Testis (tissue), 3 donors: ENCODE data around the gene FKBP3. TPM values are rescaled to one million over a fixed set of nuclear protein-coding genes. Genes with fewer than 3 reads are reported as not detected.
"Not testable (repeated sequence)": the region's sequence is repeated elsewhere in the genome, so short reads cannot be mapped to it uniquely, and the experiment has no call there.

Source experiments
- DNase-seq: peaks from one replicate; pipeline ENCODE4 v3.0.0-alpha.2; 2019
- H3K27ac ChIP-seq, 2 donors: fragments of 200-600 bp; sonication (generic); one replicate each; pipeline ENCODE4 v1.5.1; 2019
- H3K27me3 ChIP-seq: fragments of 200-600 bp; sonication (generic); one replicate; pipeline ENCODE4 v1.5.1; 2019
- H3K36me3 ChIP-seq: fragments of 200-600 bp; sonication (generic); one replicate; pipeline ENCODE4 v1.5.1; 2017; ENCODE audit warnings: low read depth; ENCODE audit errors: missing control alignments
- H3K4me1 ChIP-seq: fragments of 200-600 bp; sonication (generic); one replicate; pipeline ENCODE4 v1.5.1; 2019
- H3K4me3 ChIP-seq, 2 donors: fragments of 200-600 bp; sonication (generic); one replicate each; pipeline ENCODE4 v1.5.1; 2017 to 2019
- H3K9me3 ChIP-seq: fragments of 200-600 bp; sonication (generic); one replicate; pipeline ENCODE4 v1.5.1; 2017
- POLR2A ChIP-seq: fragments of 450-650 bp; IDR thresholded peaks from one replicate; pipeline ENCODE4 v1.6.1; 2017; ENCODE audit warnings: antibody characterized with exemption, mild to moderate bottlenecking, moderate library complexity
- WGBS, 2 donors: methylation state at CpG; one replicate each; pipeline ENCODE4 v1.1.5; 2018; 5-methylcytosine and 5-hydroxymethylcytosine counted together
- intact Hi-C: fragments of 100-400 bp; cut with DNase I; formaldehyde crosslinking; loops from one replicate; pipeline ENCODE4 v1.15.1; 2023; ENCODE audit warnings: low total_unique reads
- polyA plus RNA-seq: library from polyadenylated mRNA; stranded (reverse); fragments of 350-450 nt; fragmentation: Illumina TruSeq; extraction: RNeasy Lipid Tissue Mini Kit (QIAGEN cat#74804); gene quantifications from one replicate; pipeline ENCODE4 v1.2.3, GENCODE V29; 2014; ENCODE audit warnings: low read depth, low replicate concordance; ENCODE audit not compliant: insufficient read depth
- total RNA-seq, 2 donors: library from RNA; depleted of rRNA; stranded (reverse); fragments of >200 nt; gene quantifications; one replicate each; pipeline ENCODE4 v1.2.3, GENCODE V29; 2016
- TF ChIP-seq, protein P1 (sequence below), 3 experiments: fragments of 450-650 bp in 2 of 3; fragments of 200-600 bp in 1 of 3; sonication (generic) in 1 of 3; IDR thresholded peaks; one replicate each; pipeline ENCODE4 v1.5.1; 2016 to 2019; ENCODE audit warnings: antibody characterized with exemption in 3 of 3, mild to moderate bottlenecking in 2 of 3, moderate library complexity in 1 of 3

The FKBP3 gene
- total and polyA plus RNA-seq, 3 donors from 2014 or later, result 60.8 to 73.5 (median 65.0) TPM

DNA sequence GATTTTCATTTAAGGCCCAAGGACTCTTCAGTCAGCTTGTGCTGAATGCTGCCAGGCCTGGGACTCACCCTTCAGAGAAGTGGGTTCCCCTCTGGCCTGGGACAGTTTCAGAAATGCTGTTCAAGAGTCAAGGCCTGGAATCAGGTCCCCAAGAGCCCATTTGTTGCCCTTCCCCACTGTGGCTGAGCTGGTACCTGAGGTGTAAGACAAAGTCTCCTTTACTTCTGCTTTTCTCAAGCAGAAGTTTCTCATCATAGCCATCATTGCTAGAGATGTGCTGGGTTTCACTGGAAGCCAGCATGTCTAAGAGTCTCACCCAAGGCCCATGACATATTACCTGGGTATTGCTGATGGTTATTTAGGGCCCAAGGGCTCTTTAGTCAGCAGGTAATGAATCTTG is 10.4 kb upstream of the FKBP3 start:
- Histone ChIP-seq H3K4me1 (no peaks in the 10 kb centered on the region), H3K9me3 (no peaks in the 10 kb centered on the region), H3K36me3 (no peaks in the 10 kb centered on the region), H3K27ac (no peak overlapping the region), H3K27me3 (no peaks in the 10 kb centered on the region), H3K4me3 (no peak overlapping the region)
- TF ChIP-seq POLR2A, result no peak
- TF ChIP-seq, protein P1, sequence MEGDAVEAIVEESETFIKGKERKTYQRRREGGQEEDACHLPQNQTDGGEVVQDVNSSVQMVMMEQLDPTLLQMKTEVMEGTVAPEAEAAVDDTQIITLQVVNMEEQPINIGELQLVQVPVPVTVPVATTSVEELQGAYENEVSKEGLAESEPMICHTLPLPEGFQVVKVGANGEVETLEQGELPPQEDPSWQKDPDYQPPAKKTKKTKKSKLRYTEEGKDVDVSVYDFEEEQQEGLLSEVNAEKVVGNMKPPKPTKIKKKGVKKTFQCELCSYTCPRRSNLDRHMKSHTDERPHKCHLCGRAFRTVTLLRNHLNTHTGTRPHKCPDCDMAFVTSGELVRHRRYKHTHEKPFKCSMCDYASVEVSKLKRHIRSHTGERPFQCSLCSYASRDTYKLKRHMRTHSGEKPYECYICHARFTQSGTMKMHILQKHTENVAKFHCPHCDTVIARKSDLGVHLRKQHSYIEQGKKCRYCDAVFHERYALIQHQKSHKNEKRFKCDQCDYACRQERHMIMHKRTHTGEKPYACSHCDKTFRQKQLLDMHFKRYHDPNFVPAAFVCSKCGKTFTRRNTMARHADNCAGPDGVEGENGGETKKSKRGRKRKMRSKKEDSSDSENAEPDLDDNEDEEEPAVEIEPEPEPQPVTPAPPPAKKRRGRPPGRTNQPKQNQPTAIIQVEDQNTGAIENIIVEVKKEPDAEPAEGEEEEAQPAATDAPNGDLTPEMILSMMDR (IDR thresholded peaks at IDR 0.05), result no peak
- DNase-seq, result no peak
- intact Hi-C loops, result no loop called here

DNA sequence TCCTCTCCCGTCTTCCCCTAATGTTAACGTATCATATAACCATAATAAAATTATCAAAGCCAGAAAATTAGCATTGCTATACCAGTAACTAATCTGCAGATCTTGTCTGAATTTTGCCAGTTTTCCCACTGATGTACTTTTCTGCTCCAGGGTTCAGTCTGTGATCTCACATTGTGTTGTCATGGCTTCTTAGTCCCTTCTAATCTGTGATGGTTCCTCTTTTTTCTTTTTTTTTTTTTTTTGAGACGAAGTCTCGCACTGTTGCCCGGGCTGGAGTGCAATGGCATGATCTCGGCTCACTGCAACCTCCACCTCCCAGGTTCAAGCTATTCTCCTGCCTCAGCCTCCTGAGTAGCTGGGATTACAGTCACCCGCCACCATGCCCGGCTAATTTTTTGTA is 7.8 kb upstream of the FKBP3 start:
- H3K27me3 ChIP-seq, H3K27ac ChIP-seq, DNase-seq, H3K9me3 ChIP-seq, H3K4me1 ChIP-seq, H3K4me3 ChIP-seq, intact Hi-C loops, H3K36me3 ChIP-seq: not testable (repeated sequence)
- WGBS, 2 donors, result 91 to 92% methylated on average over 8 of the region's 8 CpGs

DNA sequence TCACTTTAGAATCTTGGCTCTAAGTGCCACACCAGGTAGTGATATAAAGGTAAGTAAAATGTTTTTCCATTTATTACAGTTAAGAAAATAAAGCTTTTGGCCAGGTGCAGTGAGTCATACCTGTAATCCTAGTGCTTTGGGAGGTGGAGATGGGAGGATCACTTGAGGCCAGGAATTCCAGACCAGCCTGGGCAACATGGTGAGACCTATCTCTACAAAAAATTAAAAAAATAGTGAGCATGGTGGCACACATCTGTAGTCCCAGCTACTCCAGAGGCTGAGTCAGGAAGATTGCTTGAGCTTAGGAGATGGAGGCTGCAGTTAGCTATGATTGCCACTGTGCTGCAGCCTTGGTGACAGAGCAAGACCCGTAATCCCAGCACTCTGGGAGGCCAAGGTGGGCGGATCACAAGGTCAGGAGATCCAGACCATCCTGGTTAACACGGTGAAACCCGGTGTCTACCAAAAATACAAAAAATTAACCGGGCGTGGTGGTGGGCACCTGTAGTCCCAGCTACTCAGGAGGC is 6.4 kb upstream of the FKBP3 start:
- H3K27ac ChIP-seq, result no peak overlapping the region
- 76 to 79% methylated on average over 6 of the region's 6 CpGs for WGBS, 2 donors
- H3K36me3 ChIP-seq, result no peaks in the 10 kb centered on the region
- TF ChIP-seq, protein P1 (IDR thresholded peaks at IDR 0.05), result no peak
- TF ChIP-seq POLR2A, result no peak
- no peak for DNase-seq
- no peak overlapping the region for H3K4me3 ChIP-seq
- intact Hi-C loops, result no loop called here
- H3K9me3 ChIP-seq, result no peaks in the 10 kb centered on the region
- no peaks in the 10 kb centered on the region for H3K27me3 ChIP-seq
- H3K4me1 ChIP-seq, result peaks cover 6% of the 10 kb centered on the region

DNA sequence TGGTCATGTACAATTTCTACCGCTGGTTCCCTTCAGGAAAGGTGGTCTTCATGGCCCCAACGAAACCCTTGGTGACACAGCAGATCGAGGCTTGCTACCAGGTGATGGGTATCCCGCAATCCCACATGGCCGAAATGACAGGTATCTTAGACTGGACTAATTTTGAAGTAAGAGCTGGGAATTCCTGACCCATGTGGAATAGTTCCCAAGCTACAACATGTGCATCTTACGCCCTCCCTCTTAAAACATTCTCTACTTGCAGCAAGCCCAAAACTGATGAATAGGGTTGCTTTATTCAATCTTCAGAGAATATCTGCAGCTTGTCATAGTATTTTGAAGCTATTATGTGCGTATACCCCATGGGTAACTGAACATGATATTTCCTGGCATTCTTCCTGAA is 2.1 kb upstream of the FKBP3 start:
- peak overlapping the region; percentile 86 to 93 for H3K4me3 ChIP-seq
- no peak for DNase-seq
- intact Hi-C loops, result loop anchor here (10.0 kb wide), 2 partner anchors 118 to 172 kb away; partner anchors contain the start of genes KLHL28, MIS18BP1 and TOGARAM1
- TF ChIP-seq POLR2A, result no peak
- TF ChIP-seq, protein P1 (IDR thresholded peaks at IDR 0.05), result no peak
- H3K27me3 ChIP-seq, result no peaks in the 10 kb centered on the region
- no peaks in the 10 kb centered on the region for H3K9me3 ChIP-seq
- H3K27ac ChIP-seq, result peak overlapping the region in 1 of 2 donors; percentile 91
- peaks cover 16% of the 10 kb centered on the region for H3K4me1 ChIP-seq
- H3K36me3 ChIP-seq, result no peaks in the 10 kb centered on the region
- 1 to 2% methylated on average over 6 to 7 of the region's 7 CpGs for WGBS, 2 donors

DNA sequence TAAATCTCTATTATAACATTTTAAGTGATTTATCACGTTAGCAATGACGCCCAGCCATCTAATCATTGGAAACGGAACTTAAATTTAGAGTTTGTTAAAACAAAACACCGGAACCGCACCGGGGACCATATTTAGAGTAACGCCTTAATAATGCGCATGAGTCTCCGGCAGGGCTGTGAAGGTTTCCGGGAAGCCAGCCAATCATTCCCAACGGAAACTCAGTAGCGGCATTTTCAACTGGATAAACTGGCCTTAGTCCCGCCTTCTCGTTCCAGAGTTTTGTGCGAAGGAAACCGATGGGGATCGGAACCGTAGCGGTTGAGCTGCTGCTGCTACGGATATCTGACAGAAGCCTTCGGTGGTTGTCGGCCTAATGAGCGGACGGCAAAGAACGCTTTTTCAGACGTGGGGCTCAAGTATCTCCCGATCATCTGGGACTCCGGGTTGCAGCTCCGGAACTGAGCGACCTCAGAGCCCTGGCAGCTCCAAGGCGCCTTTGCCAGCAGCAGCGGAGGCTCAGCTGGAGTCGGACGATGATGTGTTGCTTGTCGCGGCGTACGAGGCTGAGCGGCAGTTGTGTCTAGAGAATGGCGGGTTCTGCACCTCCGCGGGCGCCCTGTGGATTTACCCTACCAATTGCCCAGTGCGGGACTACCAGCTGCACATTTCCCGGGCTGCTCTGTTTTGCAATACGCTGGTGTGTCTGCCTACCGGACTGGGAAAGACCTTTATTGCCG is 1.5 kb upstream of the FKBP3 start, which contains the start of gene FANCM:
FANCM (plus strand) TSS at position 272 of the 737 bp plus-strand sequence; CDS start at position 374, 102 bp downstream.
- Histone ChIP-seq H3K4me3 (peak within 1 kb of the TSS; percentile 86 to 93), H3K36me3 (no peaks in the 10 kb centered on the region), H3K27me3 (no peaks in the 10 kb centered on the region), H3K27ac (peak within 1 kb of the TSS; percentile 91 to 93), H3K9me3 (no peaks in the 10 kb centered on the region), H3K4me1 (peaks cover 20% of the 10 kb centered on the region)
- WGBS, 2 donors, result 1% methylated on average over 38 to 46 of the region's 48 CpGs
- DNase-seq, result peak; percentile 97
- TF ChIP-seq, protein P1 (IDR thresholded peaks at IDR 0.05), result no peak
- no peak for TF ChIP-seq POLR2A
- intact Hi-C loops, result loop anchor here (10.0 kb wide), 2 partner anchors 119 to 171 kb away; partner anchors contain the start of genes KLHL28, MIS18BP1 and TOGARAM1
